ENCODE results near the gene SUPT5H.

DNA sequence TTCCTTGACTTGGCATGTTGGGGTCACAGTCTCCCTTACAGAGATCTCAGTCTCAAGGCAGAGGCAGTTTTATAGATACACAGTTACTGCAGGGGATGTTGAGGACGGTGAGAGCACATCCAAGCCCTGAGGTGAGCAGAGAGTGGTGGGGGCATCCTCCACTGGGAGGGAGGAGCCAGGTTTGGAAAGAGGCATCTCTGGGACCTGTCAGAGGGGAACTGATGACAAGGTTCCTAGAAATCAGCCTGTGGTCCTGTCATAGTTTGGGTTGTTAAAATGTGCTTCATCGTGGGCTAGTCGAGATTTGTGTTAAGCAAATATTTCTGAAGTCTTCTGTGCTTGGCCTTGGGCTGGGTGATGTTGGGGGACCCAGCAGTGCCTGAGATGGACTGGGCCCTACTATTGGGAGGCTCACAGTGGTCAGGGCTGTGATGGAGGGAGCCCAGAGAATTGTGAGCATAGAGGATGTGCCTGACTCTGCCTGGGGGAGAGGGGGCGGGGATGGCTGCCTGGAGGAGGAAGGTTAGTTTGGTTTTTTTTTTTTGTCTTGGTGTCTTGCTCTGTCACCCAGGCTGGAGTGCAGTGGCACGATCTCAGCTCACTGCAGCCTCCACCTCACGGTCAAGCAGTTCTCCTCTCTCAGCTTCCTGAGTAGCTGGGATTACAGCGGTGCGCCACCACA lies 3.9 kb downstream of the SUPT5H start:
- TF ChIP-seq, protein P1, sequence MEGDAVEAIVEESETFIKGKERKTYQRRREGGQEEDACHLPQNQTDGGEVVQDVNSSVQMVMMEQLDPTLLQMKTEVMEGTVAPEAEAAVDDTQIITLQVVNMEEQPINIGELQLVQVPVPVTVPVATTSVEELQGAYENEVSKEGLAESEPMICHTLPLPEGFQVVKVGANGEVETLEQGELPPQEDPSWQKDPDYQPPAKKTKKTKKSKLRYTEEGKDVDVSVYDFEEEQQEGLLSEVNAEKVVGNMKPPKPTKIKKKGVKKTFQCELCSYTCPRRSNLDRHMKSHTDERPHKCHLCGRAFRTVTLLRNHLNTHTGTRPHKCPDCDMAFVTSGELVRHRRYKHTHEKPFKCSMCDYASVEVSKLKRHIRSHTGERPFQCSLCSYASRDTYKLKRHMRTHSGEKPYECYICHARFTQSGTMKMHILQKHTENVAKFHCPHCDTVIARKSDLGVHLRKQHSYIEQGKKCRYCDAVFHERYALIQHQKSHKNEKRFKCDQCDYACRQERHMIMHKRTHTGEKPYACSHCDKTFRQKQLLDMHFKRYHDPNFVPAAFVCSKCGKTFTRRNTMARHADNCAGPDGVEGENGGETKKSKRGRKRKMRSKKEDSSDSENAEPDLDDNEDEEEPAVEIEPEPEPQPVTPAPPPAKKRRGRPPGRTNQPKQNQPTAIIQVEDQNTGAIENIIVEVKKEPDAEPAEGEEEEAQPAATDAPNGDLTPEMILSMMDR (IDR thresholded peaks at IDR 0.05; ENCODE audit: low read depth, low read length): no peak
- TF ChIP-seq POLR2A (IDR thresholded peaks at IDR 0.05; ENCODE audit: extremely low read depth, insufficient read length): no peak
- TF ChIP-seq, protein P2, sequence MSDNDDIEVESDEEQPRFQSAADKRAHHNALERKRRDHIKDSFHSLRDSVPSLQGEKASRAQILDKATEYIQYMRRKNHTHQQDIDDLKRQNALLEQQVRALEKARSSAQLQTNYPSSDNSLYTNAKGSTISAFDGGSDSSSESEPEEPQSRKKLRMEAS (IDR thresholded peaks at IDR 0.05; ENCODE audit: low read depth, low read length): no peak
